Measurements from ENCODE around the gene VSTM4.

The VSTM4 gene

DNA sequence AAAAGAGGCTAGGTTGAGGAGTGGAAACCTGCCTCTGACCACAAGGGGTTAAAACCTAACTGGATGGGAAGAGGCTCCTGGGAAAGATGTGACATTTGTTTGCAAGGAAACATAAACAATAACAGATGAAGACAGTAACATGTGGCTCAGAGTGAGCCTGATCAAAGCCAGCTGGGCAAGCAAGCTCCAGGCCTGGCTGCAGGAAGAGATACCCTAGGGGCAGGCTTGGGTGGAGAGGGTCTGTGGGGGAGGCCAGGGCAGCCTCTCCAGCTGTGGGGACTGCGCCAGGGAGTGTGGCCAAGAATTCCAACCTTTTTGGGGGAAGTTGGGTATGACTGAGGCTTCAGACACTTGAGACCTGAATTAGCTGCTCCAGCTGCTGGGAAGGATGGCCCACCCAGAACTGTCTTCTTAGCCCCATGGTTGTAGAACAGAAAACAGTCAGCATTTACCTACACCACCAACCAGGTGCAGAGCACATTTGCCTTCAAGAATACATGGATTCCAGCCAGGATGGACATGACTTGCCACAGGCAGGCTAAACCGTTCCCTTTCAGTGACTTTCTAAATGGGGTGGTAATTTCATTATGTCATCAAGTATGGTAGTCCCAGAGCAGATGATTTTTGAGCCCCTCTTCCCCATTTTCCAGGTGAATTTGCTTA lies 28.9 kb upstream of the VSTM4 start:
- Histone ChIP-seq H3K4me2 (ENCODE audit: low read length, poor library complexity, severe bottlenecking) (no peak overlapping the region), H3K27me3 (ENCODE audit: control insufficient read depth in 1 of 2, insufficient read depth in 1 of 2, low read length in 2 of 2) (no peaks in the 10 kb centered on the region), H4K91ac (ENCODE audit: low read length) (no peak overlapping the region), H3K23ac (ENCODE audit: low read length in 2 of 2) (no peak overlapping the region), H3K4ac (ENCODE audit: low read depth in 1 of 2, low read length in 2 of 2) (no peak overlapping the region), H4K8ac (ENCODE audit: low read length) (no peak overlapping the region), H3K4me3 (ENCODE audit: insufficient read depth in 1 of 2, low read depth in 1 of 2, low read length in 2 of 2) (no peak overlapping the region), H3K14ac (ENCODE audit: low read length in 2 of 2) (no peak overlapping the region), H3K18ac (ENCODE audit: low read depth in 1 of 2, low read length in 2 of 2) (no peak overlapping the region), H3K9ac (ENCODE audit: low read length) (no peak overlapping the region), H3K36me3 (ENCODE audit: control insufficient read depth in 1 of 2, insufficient read depth in 2 of 2, low read depth in 1 of 2, low read length in 2 of 2) (no peaks in the 10 kb centered on the region), H3K79me1 (replicated peaks; ENCODE audit: low read length, poor library complexity, severe bottlenecking) (no peaks in the 10 kb centered on the region), H2BK12ac (ENCODE audit: low read length in 2 of 2) (no peak overlapping the region), H3K4me1 (ENCODE audit: control insufficient read depth, insufficient read depth, low read depth, low read length) (peaks cover 9% of the 10 kb centered on the region), H2BK5ac (ENCODE audit: low read depth, low read length, poor library complexity, severe bottlenecking) (no peak overlapping the region), H3K9me3 (ENCODE audit: control insufficient read depth, low read length) (peaks cover 3% of the 10 kb centered on the region), H3K27ac (ENCODE audit: low read length, poor library complexity, severe bottlenecking) (no peak overlapping the region), H2AK5ac (ENCODE audit: low read length, severe bottlenecking) (no peak overlapping the region), H2BK15ac (ENCODE audit: low read depth, poor library complexity, severe bottlenecking) (no peak overlapping the region), H2BK120ac (ENCODE audit: low read depth, low read length) (no peak overlapping the region), H2AFZ (ENCODE audit: low read depth, low read length) (no peak overlapping the region)
- 60% methylated on average over 1 of the region's 2 CpGs for WGBS
- peak; percentile 63 for DNase-seq

DNA sequence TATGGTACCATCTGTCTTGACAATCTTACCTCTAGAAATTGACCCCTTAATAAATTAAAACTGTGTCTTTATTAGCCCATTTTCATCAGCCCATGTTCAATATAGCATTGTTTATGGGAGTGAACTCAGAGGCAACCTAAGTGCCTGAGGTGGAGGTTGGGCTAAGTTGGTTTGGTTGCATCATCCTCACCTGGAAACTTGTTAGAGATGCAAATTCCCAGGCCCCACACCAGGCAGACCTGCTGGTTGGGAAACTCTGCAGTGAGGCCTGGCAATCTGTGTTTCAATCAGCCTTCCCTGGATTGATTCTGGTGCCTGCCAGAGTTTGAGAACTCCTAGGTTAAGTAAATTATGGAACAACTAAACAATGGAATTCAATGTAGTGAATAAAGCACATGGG lies 27.9 kb upstream of the VSTM4 start:
- H2BK12ac ChIP-seq (ENCODE audit: low read length in 2 of 2) = no peak overlapping the region
- H3K27ac ChIP-seq (ENCODE audit: low read length, poor library complexity, severe bottlenecking) = no peak overlapping the region
- H4K91ac ChIP-seq (ENCODE audit: low read length) = no peak overlapping the region
- no peak overlapping the region for H3K4me2 ChIP-seq (ENCODE audit: low read length, poor library complexity, severe bottlenecking)
- no peak overlapping the region for H2BK5ac ChIP-seq (ENCODE audit: low read depth, low read length, poor library complexity, severe bottlenecking)
- no peak overlapping the region for H3K23ac ChIP-seq (ENCODE audit: low read length in 2 of 2)
- H3K79me1 ChIP-seq (replicated peaks; ENCODE audit: low read length, poor library complexity, severe bottlenecking) = no peaks in the 10 kb centered on the region
- no peak overlapping the region for H2BK15ac ChIP-seq (ENCODE audit: low read depth, poor library complexity, severe bottlenecking)
- H3K9me3 ChIP-seq (ENCODE audit: control insufficient read depth, low read length) = peaks cover 3% of the 10 kb centered on the region
- H3K14ac ChIP-seq (ENCODE audit: low read length in 2 of 2) = no peak overlapping the region
- no peak overlapping the region for H2AK5ac ChIP-seq (ENCODE audit: low read length, severe bottlenecking)
- no peak overlapping the region for H3K4ac ChIP-seq (ENCODE audit: low read depth in 1 of 2, low read length in 2 of 2)
- H2BK120ac ChIP-seq (ENCODE audit: low read depth, low read length) = no peak overlapping the region
- no peak for DNase-seq
- H3K4me3 ChIP-seq (ENCODE audit: insufficient read depth in 1 of 2, low read depth in 1 of 2, low read length in 2 of 2) = no peak overlapping the region
- H3K9ac ChIP-seq (ENCODE audit: low read length) = no peak overlapping the region
- H3K4me1 ChIP-seq (ENCODE audit: control insufficient read depth, insufficient read depth, low read depth, low read length) = peaks cover 11% of the 10 kb centered on the region
- H4K8ac ChIP-seq (ENCODE audit: low read length) = no peak overlapping the region
- no peaks in the 10 kb centered on the region for H3K36me3 ChIP-seq (ENCODE audit: control insufficient read depth in 1 of 2, insufficient read depth in 2 of 2, low read depth in 1 of 2, low read length in 2 of 2)
- H3K18ac ChIP-seq (ENCODE audit: low read depth in 1 of 2, low read length in 2 of 2) = no peak overlapping the region
- H2AFZ ChIP-seq (ENCODE audit: low read depth, low read length) = no peak overlapping the region
- H3K27me3 ChIP-seq (ENCODE audit: control insufficient read depth in 1 of 2, insufficient read depth in 1 of 2, low read length in 2 of 2) = no peaks in the 10 kb centered on the region

DNA sequence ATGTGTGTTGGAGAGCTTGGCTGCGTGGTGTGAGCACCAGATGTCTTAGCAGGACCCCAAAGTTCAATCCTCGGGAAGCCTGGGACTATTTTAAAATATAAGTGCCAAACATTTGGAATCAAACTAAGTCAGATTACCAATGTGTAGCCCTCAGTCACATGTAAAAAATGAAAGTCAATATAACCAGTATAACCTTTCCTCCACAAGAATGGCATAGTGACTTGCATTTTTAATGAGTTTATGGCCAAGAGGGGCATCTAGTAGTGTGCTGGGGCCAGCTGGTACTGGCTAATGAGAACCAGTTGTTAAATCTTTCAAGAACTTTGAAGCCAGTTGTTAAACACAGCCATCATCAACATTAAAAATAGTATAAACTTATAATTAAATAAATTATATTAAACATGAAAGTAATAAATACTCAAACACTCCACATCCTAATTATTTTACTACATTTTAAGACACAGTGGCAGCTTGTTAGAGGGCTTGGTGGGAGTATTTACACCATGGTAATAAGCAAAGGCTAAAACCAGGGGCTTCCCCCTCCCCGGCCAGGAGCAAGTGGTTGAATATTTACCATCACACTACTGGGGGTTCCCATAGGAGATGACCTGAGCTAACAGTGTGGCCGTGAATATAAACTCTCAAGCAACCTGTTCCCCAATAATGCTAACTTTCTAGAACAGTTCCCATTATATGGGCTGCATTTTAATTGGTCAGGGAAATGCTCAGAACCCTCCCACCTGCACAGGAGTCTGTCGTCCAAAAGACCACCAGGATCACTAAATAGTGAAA lies 26.4 kb upstream of the VSTM4 start:
- Histone ChIP-seq H2AK5ac (ENCODE audit: low read length, severe bottlenecking) (no peak overlapping the region), H3K23ac (ENCODE audit: low read length in 2 of 2) (no peak overlapping the region), H2BK120ac (ENCODE audit: low read depth, low read length) (no peak overlapping the region), H3K9ac (ENCODE audit: low read length) (no peak overlapping the region), H3K4me1 (ENCODE audit: control insufficient read depth, insufficient read depth, low read depth, low read length) (peaks cover 11% of the 10 kb centered on the region), H2BK5ac (ENCODE audit: low read depth, low read length, poor library complexity, severe bottlenecking) (no peak overlapping the region), H3K14ac (ENCODE audit: low read length in 2 of 2) (no peak overlapping the region), H3K18ac (ENCODE audit: low read depth in 1 of 2, low read length in 2 of 2) (no peak overlapping the region), H3K27me3 (ENCODE audit: control insufficient read depth in 1 of 2, insufficient read depth in 1 of 2, low read length in 2 of 2) (no peaks in the 10 kb centered on the region), H3K27ac (ENCODE audit: low read length, poor library complexity, severe bottlenecking) (no peak overlapping the region), H3K4ac (ENCODE audit: low read depth in 1 of 2, low read length in 2 of 2) (no peak overlapping the region), H2BK15ac (ENCODE audit: low read depth, poor library complexity, severe bottlenecking) (no peak overlapping the region), H3K4me2 (ENCODE audit: low read length, poor library complexity, severe bottlenecking) (no peak overlapping the region), H2BK12ac (ENCODE audit: low read length in 2 of 2) (no peak overlapping the region), H3K36me3 (ENCODE audit: control insufficient read depth in 1 of 2, insufficient read depth in 2 of 2, low read depth in 1 of 2, low read length in 2 of 2) (no peaks in the 10 kb centered on the region), H3K4me3 (ENCODE audit: insufficient read depth in 1 of 2, low read depth in 1 of 2, low read length in 2 of 2) (no peak overlapping the region), H3K79me1 (replicated peaks; ENCODE audit: low read length, poor library complexity, severe bottlenecking) (no peaks in the 10 kb centered on the region), H4K91ac (ENCODE audit: low read length) (no peak overlapping the region), H4K8ac (ENCODE audit: low read length) (no peak overlapping the region), H3K9me3 (ENCODE audit: control insufficient read depth, low read length) (no peaks in the 10 kb centered on the region), H2AFZ (ENCODE audit: low read depth, low read length) (no peak overlapping the region)
- WGBS = 79% methylated on average over 4 of the region's 5 CpGs
- DNase-seq = no peak

DNA sequence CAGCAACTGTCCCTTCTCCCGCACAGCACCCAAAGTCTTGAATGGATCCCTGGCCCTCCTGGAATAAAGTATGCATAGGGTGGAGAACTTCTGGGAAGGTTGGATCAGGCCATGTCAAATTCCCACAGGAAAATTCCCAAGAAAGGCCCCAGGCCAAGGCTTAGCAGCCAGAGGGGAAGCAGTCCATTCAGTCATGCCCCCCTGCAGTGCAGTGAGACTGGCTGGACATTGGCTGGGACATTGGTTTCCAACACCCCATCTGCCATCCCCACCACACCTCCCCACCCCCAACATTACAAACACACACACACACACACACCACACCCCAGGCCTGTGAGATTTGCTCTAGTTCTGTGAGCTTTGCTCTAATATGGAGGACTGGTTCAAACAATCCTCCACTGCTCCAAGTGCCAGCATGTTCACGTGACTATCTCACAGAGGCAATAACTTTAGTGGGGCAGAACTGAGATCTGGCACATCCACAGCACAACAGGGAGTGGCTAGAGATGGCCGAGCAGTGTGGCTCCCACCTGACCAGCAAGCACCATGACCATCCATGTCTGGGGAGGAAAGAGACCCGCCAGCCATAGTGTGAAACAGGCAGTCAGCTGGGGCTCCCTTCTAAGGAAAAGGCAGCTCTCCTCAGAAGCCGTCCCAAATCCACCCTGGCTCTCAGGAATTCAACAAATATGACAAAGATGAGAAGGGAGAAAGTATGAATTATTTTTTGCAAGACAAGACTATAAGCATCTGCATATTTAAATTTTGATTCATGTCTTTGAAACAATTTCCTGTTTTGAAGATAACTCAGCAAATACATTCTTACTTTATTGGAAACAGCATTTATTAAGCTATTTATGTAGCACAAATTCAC lies 25.2 kb upstream of the VSTM4 start:
- no peak overlapping the region for H2BK15ac ChIP-seq (ENCODE audit: low read depth, poor library complexity, severe bottlenecking)
- no peaks in the 10 kb centered on the region for H3K79me1 ChIP-seq (replicated peaks; ENCODE audit: low read length, poor library complexity, severe bottlenecking)
- H2BK12ac ChIP-seq (ENCODE audit: low read length in 2 of 2) = no peak overlapping the region
- H2AK5ac ChIP-seq (ENCODE audit: low read length, severe bottlenecking) = no peak overlapping the region
- H3K18ac ChIP-seq (ENCODE audit: low read depth in 1 of 2, low read length in 2 of 2) = no peak overlapping the region
- no peak overlapping the region for H2BK120ac ChIP-seq (ENCODE audit: low read depth, low read length)
- WGBS = 71% methylated on average over 3 of the region's 5 CpGs
- H2AFZ ChIP-seq (ENCODE audit: low read depth, low read length) = no peak overlapping the region
- H2BK5ac ChIP-seq (ENCODE audit: low read depth, low read length, poor library complexity, severe bottlenecking) = no peak overlapping the region
- no peak overlapping the region for H3K27ac ChIP-seq (ENCODE audit: low read length, poor library complexity, severe bottlenecking)
- peak overlapping the region in 1 of 2 experiments; percentile 9 for H3K4me3 ChIP-seq (ENCODE audit: insufficient read depth in 1 of 2, low read depth in 1 of 2, low read length in 2 of 2)
- no peaks in the 10 kb centered on the region for H3K36me3 ChIP-seq (ENCODE audit: control insufficient read depth in 1 of 2, insufficient read depth in 2 of 2, low read depth in 1 of 2, low read length in 2 of 2)
- no peak for DNase-seq
- no peaks in the 10 kb centered on the region for H3K9me3 ChIP-seq (ENCODE audit: control insufficient read depth, low read length)
- no peak overlapping the region for H3K4ac ChIP-seq (ENCODE audit: low read depth in 1 of 2, low read length in 2 of 2)
- peaks cover 11% of the 10 kb centered on the region for H3K4me1 ChIP-seq (ENCODE audit: control insufficient read depth, insufficient read depth, low read depth, low read length)
- no peak overlapping the region for H3K14ac ChIP-seq (ENCODE audit: low read length in 2 of 2)
- no peak overlapping the region for H3K4me2 ChIP-seq (ENCODE audit: low read length, poor library complexity, severe bottlenecking)
- no peaks in the 10 kb centered on the region for H3K27me3 ChIP-seq (ENCODE audit: control insufficient read depth in 1 of 2, insufficient read depth in 1 of 2, low read length in 2 of 2)
- H3K23ac ChIP-seq (ENCODE audit: low read length in 2 of 2) = no peak overlapping the region
- no peak overlapping the region for H4K8ac ChIP-seq (ENCODE audit: low read length)
- H3K9ac ChIP-seq (ENCODE audit: low read length) = peak overlapping the region; percentile 84
- no peak overlapping the region for H4K91ac ChIP-seq (ENCODE audit: low read length)

Measured in mesenchymal stem cell (in vitro differentiated cells and primary cell).